ENCODE measurements around the gene AVPR2. TPM values are rescaled to one million over a fixed set of nuclear protein-coding genes. Genes with fewer than 3 reads are reported as not detected.

The AVPR2 gene
- total and polyA plus RNA-seq, 2 donors (not counting 1 experiment from before 2014, with no cell fraction given) = not detected

GRCh38 chrX:153909024-153909979, 4.8 kb downstream of the AVPR2 start:
- TF ChIP-seq EZH2 (IDR thresholded peaks at IDR 0.05; ENCODE audit: low read length, missing control alignments) = no peak
- no peak for TF ChIP-seq CTCF (conservative IDR thresholded peaks at IDR 0.05 in 1 of 2, IDR thresholded peaks at IDR 0.05 in 1 of 2; ENCODE audit: low read depth in 1 of 2, low read length in 2 of 2)
- Histone ChIP-seq H3K27me3 (ENCODE audit: control insufficient read depth, insufficient read depth, low read length) (no peaks in the 10 kb centered on the region), H3K4me3 (replicated peaks in 1 of 4; ENCODE audit: control extremely low read depth in 1 of 4, insufficient read depth in 1 of 4, low read depth in 3 of 4, low read length in 4 of 4) (no peak overlapping the region), H3K4me2 (ENCODE audit: extremely low read depth, insufficient read depth, low read length) (no peak overlapping the region), H2AFZ (ENCODE audit: low read length) (no peak overlapping the region), H3K9ac (ENCODE audit: insufficient read depth, low read length) (no peak overlapping the region), H3K4me1 (ENCODE audit: control insufficient read depth, extremely low read depth, insufficient read depth, low read length) (no peaks in the 10 kb centered on the region), H3K27ac (ENCODE audit: insufficient read depth, low read length) (no peak overlapping the region), H4K20me1 (ENCODE audit: control insufficient read depth, extremely low read depth, insufficient read depth, low read length) (no peaks in the 10 kb centered on the region), H3K36me3 (ENCODE audit: control insufficient read depth, insufficient read depth, low read length) (no peaks in the 10 kb centered on the region), H3K9me3 (ENCODE audit: control insufficient read depth, insufficient read depth, low read depth, low read length) (no peaks in the 10 kb centered on the region), H3K79me2 (ENCODE audit: control insufficient read depth, insufficient read depth, low read length) (no peaks in the 10 kb centered on the region)
- no peak for DNase-seq (ENCODE audit: low read depth in 2 of 2)

GRCh38 chrX:153909980-153910360, 5.5 kb downstream of the AVPR2 start:
- Histone ChIP-seq H3K9me3 (ENCODE audit: control insufficient read depth, insufficient read depth, low read depth, low read length) (no peaks in the 10 kb centered on the region), H3K9ac (ENCODE audit: insufficient read depth, low read length) (no peak overlapping the region), H3K79me2 (ENCODE audit: control insufficient read depth, insufficient read depth, low read length) (no peaks in the 10 kb centered on the region), H3K4me2 (ENCODE audit: extremely low read depth, insufficient read depth, low read length) (no peak overlapping the region), H3K4me3 (replicated peaks in 1 of 4; ENCODE audit: control extremely low read depth in 1 of 4, insufficient read depth in 1 of 4, low read depth in 3 of 4, low read length in 4 of 4) (no peak overlapping the region), H3K27ac (ENCODE audit: insufficient read depth, low read length) (no peak overlapping the region), H3K27me3 (ENCODE audit: control insufficient read depth, insufficient read depth, low read length) (no peaks in the 10 kb centered on the region), H3K36me3 (ENCODE audit: control insufficient read depth, insufficient read depth, low read length) (no peaks in the 10 kb centered on the region), H2AFZ (ENCODE audit: low read length) (no peak overlapping the region), H4K20me1 (ENCODE audit: control insufficient read depth, extremely low read depth, insufficient read depth, low read length) (no peaks in the 10 kb centered on the region), H3K4me1 (ENCODE audit: control insufficient read depth, extremely low read depth, insufficient read depth, low read length) (no peaks in the 10 kb centered on the region)
- DNase-seq (ENCODE audit: low read depth in 2 of 2) = no peak
- no peak for TF ChIP-seq EZH2 (IDR thresholded peaks at IDR 0.05; ENCODE audit: low read length, missing control alignments)
- TF ChIP-seq CTCF (conservative IDR thresholded peaks at IDR 0.05 in 1 of 2, IDR thresholded peaks at IDR 0.05 in 1 of 2; ENCODE audit: low read depth in 1 of 2, low read length in 2 of 2) = no peak

- H3K9me3 ChIP-seq (ENCODE audit: control insufficient read depth, insufficient read depth, low read depth, low read length) = no peaks in the 10 kb centered on the region
- no peaks in the 10 kb centered on the region for H3K27me3 ChIP-seq (ENCODE audit: control insufficient read depth, insufficient read depth, low read length)
- H3K27ac ChIP-seq (ENCODE audit: insufficient read depth, low read length) = no peak overlapping the region
Observed at GRCh38 chrX:153910446-153910845, 6.0 kb downstream of the AVPR2 start.

More at GRCh38 chrX:153910446-153910845, 6.0 kb downstream of the AVPR2 start:
- H3K4me3 ChIP-seq (replicated peaks in 1 of 4; ENCODE audit: control extremely low read depth in 1 of 4, insufficient read depth in 1 of 4, low read depth in 3 of 4, low read length in 4 of 4) = no peak overlapping the region
- no peak for DNase-seq (ENCODE audit: low read depth in 2 of 2)
- no peak overlapping the region for H3K9ac ChIP-seq (ENCODE audit: insufficient read depth, low read length)
- H3K4me2 ChIP-seq (ENCODE audit: extremely low read depth, insufficient read depth, low read length) = no peak overlapping the region
- no peak for TF ChIP-seq CTCF (conservative IDR thresholded peaks at IDR 0.05 in 1 of 2, IDR thresholded peaks at IDR 0.05 in 1 of 2; ENCODE audit: low read depth in 1 of 2, low read length in 2 of 2)
- no peak for TF ChIP-seq EZH2 (IDR thresholded peaks at IDR 0.05; ENCODE audit: low read length, missing control alignments)
- no peaks in the 10 kb centered on the region for H3K79me2 ChIP-seq (ENCODE audit: control insufficient read depth, insufficient read depth, low read length)
- H3K36me3 ChIP-seq (ENCODE audit: control insufficient read depth, insufficient read depth, low read length) = no peaks in the 10 kb centered on the region
- no peaks in the 10 kb centered on the region for H3K4me1 ChIP-seq (ENCODE audit: control insufficient read depth, extremely low read depth, insufficient read depth, low read length)
- no peak overlapping the region for H2AFZ ChIP-seq (ENCODE audit: low read length)
- no peaks in the 10 kb centered on the region for H4K20me1 ChIP-seq (ENCODE audit: control insufficient read depth, extremely low read depth, insufficient read depth, low read length)

Data from fibroblast of lung (primary cell).